HG02610 (cell line): ENCODE results near the gene NELFB.

Experiments used
- ATAC-seq: cut with Tn5 transposase; IDR thresholded peaks from one replicate; pipeline ENCODE4 v1.9.1; 2021; ENCODE audit warnings: mild to moderate bottlenecking, moderate library complexity; ENCODE audit not compliant: unreplicated experiment

The NELFB gene

GRCh38 chr9:137279741-137280473, 24.8 kb downstream of the NELFB start:
- no peak for ATAC-seq

- ATAC-seq, result no peak
Measured at GRCh38 chr9:137280474-137281344, 25.6 kb downstream of the NELFB start.

- no peak for ATAC-seq
Measured at GRCh38 chr9:137281345-137282116, 26.4 kb downstream of the NELFB start.

- no peak for ATAC-seq
Measured at GRCh38 chr9:137286975-137287383, 31.9 kb downstream of the NELFB start.

GRCh38 chr9:137293094-137293481, 38.0 kb downstream of the NELFB start:
- ATAC-seq, result no peak

GRCh38 chr9:137293482-137294090, 38.5 kb downstream of the NELFB start:
- ATAC-seq, result no peak

- ATAC-seq, result no peak
Measured at GRCh38 chr9:137294091-137294680, 39.1 kb downstream of the NELFB start.

GRCh38 chr9:137294681-137295237, 39.6 kb downstream of the NELFB start:
- no peak for ATAC-seq

GRCh38 chr9:137295238-137295811, 40.2 kb downstream of the NELFB start:
- ATAC-seq, result no peak

- no peak for ATAC-seq
Measured at GRCh38 chr9:137295849-137296669, 40.9 kb downstream of the NELFB start.

- no peak for ATAC-seq
Measured at GRCh38 chr9:137296670-137297664, 41.8 kb downstream of the NELFB start.

GRCh38 chr9:137297966-137298365, 42.8 kb downstream of the NELFB start:
- ATAC-seq, result no peak

- ATAC-seq, result no peak
Measured at GRCh38 chr9:137298401-137299202, 43.5 kb downstream of the NELFB start.

GRCh38 chr9:137299203-137299565, 44.1 kb downstream of the NELFB start:
- ATAC-seq, result no peak

GRCh38 chr9:137299938-137300337, 44.8 kb downstream of the NELFB start:
- ATAC-seq, result no peak

- ATAC-seq, result no peak
Measured at GRCh38 chr9:137300567-137301080, 45.5 kb downstream of the NELFB start.
